Measurements from ENCODE around the gene SSBP2.

The SSBP2 gene

GRCh38 chr5:81553567-81554212 is 197.2 kb downstream of the SSBP2 start:
- no peak overlapping the region for H3K4me3 Mint-ChIP-seq
- H3K27ac Mint-ChIP-seq: no peak overlapping the region
- H3K9me3 Mint-ChIP-seq: no peaks in the 10 kb centered on the region

GRCh38 chr5:81552852-81553566 is 197.9 kb downstream of the SSBP2 start:
- Mint-ChIP-seq H3K27ac (no peak overlapping the region), H3K4me1 (peaks cover 3% of the 10 kb centered on the region), H3K27me3 (no peaks in the 10 kb centered on the region), H3K4me3 (no peak overlapping the region), H3K36me3 (peaks cover 6% of the 10 kb centered on the region), H3K9me3 (no peaks in the 10 kb centered on the region)
- no peak for DNase-seq (ENCODE audit: low spot score in 2 of 2)
- ATAC-seq (ENCODE audit: low read depth): no peak

More at GRCh38 chr5:81553567-81554212, 197.2 kb downstream of the SSBP2 start:
- no peak for DNase-seq (ENCODE audit: low spot score in 2 of 2)
- Mint-ChIP-seq H3K4me1 (peaks cover 3% of the 10 kb centered on the region), H3K36me3 (peaks cover 6% of the 10 kb centered on the region), H3K27me3 (no peaks in the 10 kb centered on the region)
- ATAC-seq (ENCODE audit: low read depth): no peak

- DNase-seq (ENCODE audit: low spot score in 2 of 2): no peak
- Mint-ChIP-seq H3K4me3 (no peak overlapping the region), H3K27ac (no peak overlapping the region), H3K27me3 (no peaks in the 10 kb centered on the region), H3K4me1 (peaks cover 3% of the 10 kb centered on the region), H3K36me3 (peaks cover 9% of the 10 kb centered on the region), H3K9me3 (no peaks in the 10 kb centered on the region)
- ATAC-seq (ENCODE audit: low read depth): no peak
Observed at GRCh38 chr5:81549123-81549522, 201.8 kb downstream of the SSBP2 start.

GRCh38 chr5:81547001-81547400 is 203.9 kb downstream of the SSBP2 start:
- Mint-ChIP-seq H3K4me1 (peaks cover 3% of the 10 kb centered on the region), H3K27me3 (no peaks in the 10 kb centered on the region)

GRCh38 chr5:81545911-81546310 is 205.0 kb downstream of the SSBP2 start:
- Mint-ChIP-seq H3K27me3 (no peaks in the 10 kb centered on the region), H3K4me3 (no peak overlapping the region), H3K4me1 (peaks cover 3% of the 10 kb centered on the region), H3K9me3 (peaks cover 5% of the 10 kb centered on the region), H3K27ac (no peak overlapping the region), H3K36me3 (peaks cover 18% of the 10 kb centered on the region)
- DNase-seq (ENCODE audit: low spot score in 2 of 2): no peak
- no peak for ATAC-seq (ENCODE audit: low read depth)

More at GRCh38 chr5:81547001-81547400, 203.9 kb downstream of the SSBP2 start:
- ATAC-seq (ENCODE audit: low read depth) (no peak), DNase-seq (ENCODE audit: low spot score in 2 of 2) (no peak)
- no peak overlapping the region for H3K4me3 Mint-ChIP-seq
- H3K36me3 Mint-ChIP-seq: peaks cover 17% of the 10 kb centered on the region
- H3K9me3 Mint-ChIP-seq: peaks cover 5% of the 10 kb centered on the region
- H3K27ac Mint-ChIP-seq: no peak overlapping the region

GRCh38 chr5:81544351-81545018 is 206.4 kb downstream of the SSBP2 start:
- no peak overlapping the region for H3K4me3 Mint-ChIP-seq
- peaks cover 23% of the 10 kb centered on the region for H3K36me3 Mint-ChIP-seq
- no peak for ATAC-seq (ENCODE audit: low read depth)

GRCh38 chr5:81542242-81542641 is 208.7 kb downstream of the SSBP2 start:
- H3K4me1 Mint-ChIP-seq: peaks cover 7% of the 10 kb centered on the region
- no peak overlapping the region for H3K27ac Mint-ChIP-seq
- no peaks in the 10 kb centered on the region for H3K27me3 Mint-ChIP-seq
- ATAC-seq (ENCODE audit: low read depth): no peak
- H3K9me3 Mint-ChIP-seq: peaks cover 7% of the 10 kb centered on the region
- H3K4me3 Mint-ChIP-seq: no peak overlapping the region
- DNase-seq (ENCODE audit: low spot score in 2 of 2): no peak
- peaks cover 24% of the 10 kb centered on the region for H3K36me3 Mint-ChIP-seq

More at GRCh38 chr5:81544351-81545018, 206.4 kb downstream of the SSBP2 start:
- Mint-ChIP-seq H3K4me1 (peaks cover 3% of the 10 kb centered on the region), H3K27me3 (no peaks in the 10 kb centered on the region), H3K27ac (no peak overlapping the region), H3K9me3 (peaks cover 7% of the 10 kb centered on the region)
- DNase-seq (ENCODE audit: low spot score in 2 of 2): no peak

- Mint-ChIP-seq H3K27ac (no peak overlapping the region), H3K4me1 (peaks cover 9% of the 10 kb centered on the region), H3K27me3 (no peaks in the 10 kb centered on the region), H3K9me3 (peaks cover 4% of the 10 kb centered on the region), H3K4me3 (no peak overlapping the region), H3K36me3 (peaks cover 21% of the 10 kb centered on the region)
- no peak for DNase-seq (ENCODE audit: low spot score in 2 of 2)
- ATAC-seq (ENCODE audit: low read depth): no peak
Observed at GRCh38 chr5:81537905-81538547, 212.9 kb downstream of the SSBP2 start.

- Mint-ChIP-seq H3K27ac (no peak overlapping the region), H3K36me3 (peaks cover 19% of the 10 kb centered on the region), H3K4me1 (peaks cover 9% of the 10 kb centered on the region), H3K4me3 (no peak overlapping the region), H3K27me3 (no peaks in the 10 kb centered on the region), H3K9me3 (no peaks in the 10 kb centered on the region)
- ATAC-seq (ENCODE audit: low read depth): no peak
- DNase-seq (ENCODE audit: low spot score in 2 of 2): no peak
Observed at GRCh38 chr5:81534441-81534840, 216.5 kb downstream of the SSBP2 start.

GRCh38 chr5:81533629-81534405 is 217.1 kb downstream of the SSBP2 start:
- no peak overlapping the region for H3K4me3 Mint-ChIP-seq
- H3K9me3 Mint-ChIP-seq: no peaks in the 10 kb centered on the region
- H3K4me1 Mint-ChIP-seq: peaks cover 7% of the 10 kb centered on the region
- H3K27ac Mint-ChIP-seq: no peak overlapping the region
- no peaks in the 10 kb centered on the region for H3K27me3 Mint-ChIP-seq
- no peak for DNase-seq (ENCODE audit: low spot score in 2 of 2)
- peaks cover 15% of the 10 kb centered on the region for H3K36me3 Mint-ChIP-seq
- no peak for ATAC-seq (ENCODE audit: low read depth)

- Mint-ChIP-seq H3K36me3 (peaks cover 12% of the 10 kb centered on the region), H3K27me3 (no peaks in the 10 kb centered on the region), H3K4me1 (peaks cover 6% of the 10 kb centered on the region), H3K9me3 (no peaks in the 10 kb centered on the region), H3K4me3 (no peak overlapping the region), H3K27ac (no peak overlapping the region)
- DNase-seq (ENCODE audit: low spot score in 2 of 2): no peak
- ATAC-seq (ENCODE audit: low read depth): no peak
Observed at GRCh38 chr5:81530919-81531318, 220.0 kb downstream of the SSBP2 start.

- no peak overlapping the region for H3K4me3 Mint-ChIP-seq
- H3K27ac Mint-ChIP-seq: no peak overlapping the region
- no peaks in the 10 kb centered on the region for H3K27me3 Mint-ChIP-seq
- no peak for DNase-seq (ENCODE audit: low spot score in 2 of 2)
- peaks cover 7% of the 10 kb centered on the region for H3K36me3 Mint-ChIP-seq
- ATAC-seq (ENCODE audit: low read depth): no peak
- peaks cover 2% of the 10 kb centered on the region for H3K4me1 Mint-ChIP-seq
- H3K9me3 Mint-ChIP-seq: no peaks in the 10 kb centered on the region
Observed at GRCh38 chr5:81525690-81526089, 225.2 kb downstream of the SSBP2 start.

GRCh38 chr5:81524015-81524414 is 226.9 kb downstream of the SSBP2 start:
- Mint-ChIP-seq H3K4me3 (no peak overlapping the region), H3K27me3 (no peaks in the 10 kb centered on the region), H3K27ac (no peak overlapping the region), H3K36me3 (no peaks in the 10 kb centered on the region), H3K4me1 (peaks cover 2% of the 10 kb centered on the region), H3K9me3 (no peaks in the 10 kb centered on the region)
- ATAC-seq (ENCODE audit: low read depth) (no peak), DNase-seq (ENCODE audit: low spot score in 2 of 2) (no peak)
